HepG2 (cell line): ENCODE measurements around the gene TASP1. TPM values are rescaled to one million over a fixed set of nuclear protein-coding genes. Genes with fewer than 3 reads are reported as not detected.

ENCODE experiments used
- BCLAF1 ChIP-seq: fragments of 450-650 bp; IDR thresholded peaks from 2 replicates; pipeline ENCODE4 v1.6.1; 2017; ENCODE audit warnings: mild to moderate bottlenecking
- ELF1 ChIP-seq: sonication (generic); formaldehyde crosslinking; IDR thresholded peaks from 2 replicates; pipeline ENCODE4 v1.4.0; 2020; ENCODE audit warnings: missing genetic modification reagents
- FIP1L1 ChIP-seq: fragments of 200-400 bp; formaldehyde crosslinking; IDR thresholded peaks from 2 replicates; pipeline ENCODE4 v1.6.1; 2018; ENCODE audit warnings: low read depth, mild to moderate bottlenecking, low read length, moderate library complexity, borderline replicate concordance; ENCODE audit not compliant: insufficient read depth
- HNF4G ChIP-seq, 2 experiments: sonication (generic) in 1 of 2; formaldehyde crosslinking in 1 of 2; IDR thresholded peaks; 2 replicates each; pipeline versions ENCODE4 v1.4.0 to v1.6.1; 2011 to 2020; ENCODE audit warnings: borderline replicate concordance in 2 of 2, low read depth in 2 of 2, mild to moderate bottlenecking in 2 of 2, low read length in 1 of 2, missing genetic modification reagents in 1 of 2, moderate library complexity in 1 of 2
- MEIS2 ChIP-seq: sonication (generic); formaldehyde crosslinking; IDR thresholded peaks from 2 replicates; pipeline ENCODE4 v1.9.0; 2021; ENCODE audit warnings: mild to moderate bottlenecking, missing genetic modification reagents
- MXD4 ChIP-seq: IDR thresholded peaks from 2 replicates; pipeline ENCODE4 v1.6.1; 2016; ENCODE audit warnings: mild to moderate bottlenecking, missing biosample characterization, missing genetic modification reagents
- NPAS2 ChIP-seq: sonication (generic); formaldehyde crosslinking; IDR thresholded peaks from 2 replicates; pipeline ENCODE4 v1.8.0; 2022; ENCODE audit warnings: mild to moderate bottlenecking, missing genetic modification reagents, borderline replicate concordance
- NR2F6 ChIP-seq, 2 experiments: IDR thresholded peaks; 2 replicates each; pipeline ENCODE4 v1.6.1; 2016; ENCODE audit warnings: antibody characterized with exemption in 1 of 2, mild to moderate bottlenecking in 1 of 2
- YY1 ChIP-seq: IDR thresholded peaks from 2 replicates; pipeline ENCODE4 v1.6.1; 2011; ENCODE audit warnings: low read length, low read depth, moderate library complexity, mild to moderate bottlenecking; ENCODE audit not compliant: insufficient read depth, insufficient replicate concordance
- ZNF580 ChIP-seq: IDR thresholded peaks from 2 replicates; pipeline ENCODE4 v1.6.1; 2016; ENCODE audit warnings: low read depth, borderline replicate concordance
- ZSCAN5A ChIP-seq: sonication (generic); formaldehyde crosslinking; IDR thresholded peaks from 2 replicates; pipeline ENCODE4 v1.8.0; 2022; ENCODE audit warnings: mild to moderate bottlenecking, missing genetic modification reagents, borderline replicate concordance
- polyA plus RNA-seq, 8 experiments: library from polyadenylated mRNA; depleted of rRNA in 3 of 8; stranded (reverse) in 7 of 8; unstranded in 1 of 8; fragments of >200 nt; fragmentation: Illumina TruSeq in 4 of 8; extraction: Trizol in 4 of 8; gene quantifications; 2 replicates each; pipeline versions ENCODE4 v1.2.1 to v1.2.3, GENCODE V29; 2011 to 2016; ENCODE audit warnings: low read depth in 4 of 8, missing spikeins in 1 of 8, mixed read lengths in 1 of 8; ENCODE audit not compliant: insufficient read depth in 1 of 8
- total RNA-seq, 5 experiments: library from RNA; depleted of rRNA; stranded (reverse); fragments of >200 nt; fragmentation: Illumina TruSeq; extraction: Trizol; gene quantifications; 2 replicates each; pipeline ENCODE4 v1.2.3, GENCODE V29; 2016; ENCODE audit warnings: low read depth in 1 of 5
- TF ChIP-seq, protein P1 (sequence below): sonication (generic); formaldehyde crosslinking; IDR thresholded peaks from 2 replicates; pipeline ENCODE4 v1.4.0; 2020; ENCODE audit warnings: missing genetic modification reagents
- TF ChIP-seq, protein P2 (sequence below), 2 experiments: sonication (generic) in 1 of 2; formaldehyde crosslinking in 1 of 2; IDR thresholded peaks; 2 replicates each; pipeline versions ENCODE4 v1.4.0 to v1.6.1; 2016 to 2020; ENCODE audit warnings: borderline replicate concordance in 1 of 2, low read depth in 1 of 2, mild to moderate bottlenecking in 1 of 2, missing genetic modification reagents in 1 of 2
- TF ChIP-seq, protein P3 (sequence below): sonication (generic); formaldehyde crosslinking; IDR thresholded peaks from 2 replicates; pipeline ENCODE4 v1.4.0; 2020; ENCODE audit warnings: missing genetic modification reagents, borderline replicate concordance

The TASP1 gene
- total and polyA plus RNA-seq, 2 of the 13 experiments (the other 11 are each of a cell fraction or from before 2014, with no cell fraction given), result 10.0 to 25.2 TPM

GRCh38 chr20:13452470-13453124 lies 186.1 kb downstream of the TASP1 start (continued):
- TF ChIP-seq, protein P1, sequence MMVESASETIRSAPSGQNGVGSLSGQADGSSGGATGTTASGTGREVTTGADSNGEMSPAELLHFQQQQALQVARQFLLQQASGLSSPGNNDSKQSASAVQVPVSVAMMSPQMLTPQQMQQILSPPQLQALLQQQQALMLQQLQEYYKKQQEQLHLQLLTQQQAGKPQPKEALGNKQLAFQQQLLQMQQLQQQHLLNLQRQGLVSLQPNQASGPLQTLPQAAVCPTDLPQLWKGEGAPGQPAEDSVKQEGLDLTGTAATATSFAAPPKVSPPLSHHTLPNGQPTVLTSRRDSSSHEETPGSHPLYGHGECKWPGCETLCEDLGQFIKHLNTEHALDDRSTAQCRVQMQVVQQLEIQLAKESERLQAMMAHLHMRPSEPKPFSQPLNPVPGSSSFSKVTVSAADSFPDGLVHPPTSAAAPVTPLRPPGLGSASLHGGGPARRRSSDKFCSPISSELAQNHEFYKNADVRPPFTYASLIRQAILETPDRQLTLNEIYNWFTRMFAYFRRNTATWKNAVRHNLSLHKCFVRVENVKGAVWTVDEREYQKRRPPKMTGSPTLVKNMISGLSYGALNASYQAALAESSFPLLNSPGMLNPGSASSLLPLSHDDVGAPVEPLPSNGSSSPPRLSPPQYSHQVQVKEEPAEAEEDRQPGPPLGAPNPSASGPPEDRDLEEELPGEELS (CRISPR knock-in tag), result no peak
- TF ChIP-seq ELF1 (CRISPR knock-in tag) (no peak), MEIS2 (no peak), ZSCAN5A (CRISPR knock-in tag) (no peak), ZNF580 (CRISPR knock-in tag) (no peak), HNF4G (IDR thresholded peaks at IDR 0.05; ENCODE audit: borderline replicate concordance, low read depth, low read length) (no peak), HNF4G (CRISPR knock-in tag; IDR thresholded peaks at IDR 0.05; ENCODE audit: borderline replicate concordance, low read depth) (no peak), NR2F6 (IDR thresholded peaks at IDR 0.05) (no peak), NR2F6 (CRISPR knock-in tag; IDR thresholded peaks at IDR 0.05) (peak; percentile 46; the same call in 1 of the 2 replicates), FIP1L1 (no peak), NPAS2 (CRISPR knock-in tag) (no peak), YY1 (peak; percentile 19), MXD4 (CRISPR knock-in tag) (peak; percentile 31; the same call in 1 of the 2 replicates), BCLAF1 (no peak)
- TF ChIP-seq, protein P2, sequence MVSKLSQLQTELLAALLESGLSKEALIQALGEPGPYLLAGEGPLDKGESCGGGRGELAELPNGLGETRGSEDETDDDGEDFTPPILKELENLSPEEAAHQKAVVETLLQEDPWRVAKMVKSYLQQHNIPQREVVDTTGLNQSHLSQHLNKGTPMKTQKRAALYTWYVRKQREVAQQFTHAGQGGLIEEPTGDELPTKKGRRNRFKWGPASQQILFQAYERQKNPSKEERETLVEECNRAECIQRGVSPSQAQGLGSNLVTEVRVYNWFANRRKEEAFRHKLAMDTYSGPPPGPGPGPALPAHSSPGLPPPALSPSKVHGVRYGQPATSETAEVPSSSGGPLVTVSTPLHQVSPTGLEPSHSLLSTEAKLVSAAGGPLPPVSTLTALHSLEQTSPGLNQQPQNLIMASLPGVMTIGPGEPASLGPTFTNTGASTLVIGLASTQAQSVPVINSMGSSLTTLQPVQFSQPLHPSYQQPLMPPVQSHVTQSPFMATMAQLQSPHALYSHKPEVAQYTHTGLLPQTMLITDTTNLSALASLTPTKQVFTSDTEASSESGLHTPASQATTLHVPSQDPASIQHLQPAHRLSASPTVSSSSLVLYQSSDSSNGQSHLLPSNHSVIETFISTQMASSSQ (IDR thresholded peaks at IDR 0.05; ENCODE audit: low read depth), result no peak
- TF ChIP-seq, protein P2 (CRISPR knock-in tag; IDR thresholded peaks at IDR 0.05; ENCODE audit: borderline replicate concordance), result no peak
- TF ChIP-seq, protein P3, sequence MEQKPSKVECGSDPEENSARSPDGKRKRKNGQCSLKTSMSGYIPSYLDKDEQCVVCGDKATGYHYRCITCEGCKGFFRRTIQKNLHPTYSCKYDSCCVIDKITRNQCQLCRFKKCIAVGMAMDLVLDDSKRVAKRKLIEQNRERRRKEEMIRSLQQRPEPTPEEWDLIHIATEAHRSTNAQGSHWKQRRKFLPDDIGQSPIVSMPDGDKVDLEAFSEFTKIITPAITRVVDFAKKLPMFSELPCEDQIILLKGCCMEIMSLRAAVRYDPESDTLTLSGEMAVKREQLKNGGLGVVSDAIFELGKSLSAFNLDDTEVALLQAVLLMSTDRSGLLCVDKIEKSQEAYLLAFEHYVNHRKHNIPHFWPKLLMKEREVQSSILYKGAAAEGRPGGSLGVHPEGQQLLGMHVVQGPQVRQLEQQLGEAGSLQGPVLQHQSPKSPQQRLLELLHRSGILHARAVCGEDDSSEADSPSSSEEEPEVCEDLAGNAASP (CRISPR knock-in tag), result no peak
